ENCODE data around the gene ITPKB. TPM values are rescaled to one million over a fixed set of nuclear protein-coding genes. Genes with fewer than 3 reads are reported as not detected.

Gene ITPKB
- polyA plus RNA-seq, 1 of the 3 experiments (the other 2 are of a cell fraction): 2.4 TPM

DNA sequence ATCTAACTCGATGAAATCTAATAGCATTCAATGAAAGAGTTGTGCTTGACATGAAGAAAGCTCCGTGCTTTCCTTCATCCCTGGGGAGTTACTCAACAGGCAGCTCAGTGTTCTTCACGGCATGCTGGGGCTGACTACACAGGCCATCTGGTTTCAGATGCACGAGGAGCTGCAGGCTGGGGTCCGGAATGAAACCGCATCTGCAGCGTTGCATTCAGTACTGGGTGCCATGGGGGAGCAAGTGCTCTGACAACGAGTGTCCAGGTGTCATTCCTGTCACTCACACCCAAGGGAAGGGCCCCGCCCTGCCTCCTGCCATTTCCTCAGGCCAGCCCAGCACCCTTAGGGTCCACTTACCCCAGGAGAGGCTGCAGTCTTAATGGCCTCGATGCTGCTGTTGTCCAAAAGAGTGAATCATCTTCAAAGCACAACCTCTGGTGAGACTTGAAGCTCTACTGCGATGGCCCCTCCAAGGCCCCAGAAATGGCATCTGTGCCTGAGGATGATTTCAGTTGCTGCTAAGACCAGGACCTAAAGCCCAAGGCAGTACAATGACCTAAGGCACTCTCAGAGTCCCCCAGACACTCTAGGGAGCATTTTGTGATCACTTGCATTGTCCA lies 129.1 kb downstream of the ITPKB start:
- Histone ChIP-seq H3K4me3 (ENCODE audit: low read depth in 2 of 2, low read length in 1 of 2) (no peak overlapping the region), H4K20me1 (ENCODE audit: insufficient read depth) (no peaks in the 10 kb centered on the region), H3K36me3 (replicated peaks in 1 of 2; ENCODE audit: control insufficient read depth in 1 of 2, insufficient read depth in 2 of 2, low read length in 1 of 2) (no peaks in the 10 kb centered on the region), H3K9ac (no peak overlapping the region), H3K4me2 (no peak overlapping the region), H3K27ac (ENCODE audit: low read depth in 2 of 2, low read length in 1 of 2) (no peak overlapping the region), H3F3A (replicated peaks; ENCODE audit: insufficient read depth) (no peaks in the 10 kb centered on the region), H3K79me2 (ENCODE audit: insufficient read depth) (no peaks in the 10 kb centered on the region), H2AFZ (ENCODE audit: low read depth) (no peak overlapping the region), H3K4me1 (ENCODE audit: control insufficient read depth in 1 of 2, insufficient read depth in 2 of 2, low read depth in 1 of 2, low read length in 1 of 2) (no peaks in the 10 kb centered on the region; a peak in 1 of 4 replicates), H3K9me3 (no peaks in the 10 kb centered on the region), H3K27me3 (ENCODE audit: insufficient read depth) (no peaks in the 10 kb centered on the region; the same call in 1 of the 2 replicates), H3K9me2 (no peaks in the 10 kb centered on the region)
- DNase-seq: no peak
- WGBS (ENCODE audit: low lambda C conversion rate): 43% methylated on average over 9 of the region's 11 CpGs
- TF ChIP-seq NFIC (IDR thresholded peaks at IDR 0.05; ENCODE audit: borderline replicate concordance) (no peak), TCF12 (IDR thresholded peaks at IDR 0.05) (no peak), FOSL2 (IDR thresholded peaks at IDR 0.05; ENCODE audit: borderline replicate concordance, low read depth) (no peak), NRF1 (IDR thresholded peaks at IDR 0.05; ENCODE audit: low read depth, low read length) (no peak), MEF2A (IDR thresholded peaks at IDR 0.05; ENCODE audit: borderline replicate concordance, low read depth) (no peak), POLR2AphosphoS5 (IDR thresholded peaks at IDR 0.05; ENCODE audit: low read depth, low read length) (no peak), RAD21 (IDR thresholded peaks at IDR 0.05; ENCODE audit: low read length) (no peak), YY1 (IDR thresholded peaks at IDR 0.05; ENCODE audit: low read depth) (no peak), CHD2 (IDR thresholded peaks at IDR 0.05; ENCODE audit: low read length, partially characterized antibody) (no peak), RCOR1 (IDR thresholded peaks at IDR 0.05; ENCODE audit: low read length) (no peak), GATA2 (CRISPR knock-in tag; IDR thresholded peaks at IDR 0.05) (no peak), FOXM1 (IDR thresholded peaks at IDR 0.05; ENCODE audit: low read depth) (no peak), MXI1 (IDR thresholded peaks at IDR 0.05; ENCODE audit: low read depth, low read length) (no peak)
- TF ChIP-seq, protein P1, sequence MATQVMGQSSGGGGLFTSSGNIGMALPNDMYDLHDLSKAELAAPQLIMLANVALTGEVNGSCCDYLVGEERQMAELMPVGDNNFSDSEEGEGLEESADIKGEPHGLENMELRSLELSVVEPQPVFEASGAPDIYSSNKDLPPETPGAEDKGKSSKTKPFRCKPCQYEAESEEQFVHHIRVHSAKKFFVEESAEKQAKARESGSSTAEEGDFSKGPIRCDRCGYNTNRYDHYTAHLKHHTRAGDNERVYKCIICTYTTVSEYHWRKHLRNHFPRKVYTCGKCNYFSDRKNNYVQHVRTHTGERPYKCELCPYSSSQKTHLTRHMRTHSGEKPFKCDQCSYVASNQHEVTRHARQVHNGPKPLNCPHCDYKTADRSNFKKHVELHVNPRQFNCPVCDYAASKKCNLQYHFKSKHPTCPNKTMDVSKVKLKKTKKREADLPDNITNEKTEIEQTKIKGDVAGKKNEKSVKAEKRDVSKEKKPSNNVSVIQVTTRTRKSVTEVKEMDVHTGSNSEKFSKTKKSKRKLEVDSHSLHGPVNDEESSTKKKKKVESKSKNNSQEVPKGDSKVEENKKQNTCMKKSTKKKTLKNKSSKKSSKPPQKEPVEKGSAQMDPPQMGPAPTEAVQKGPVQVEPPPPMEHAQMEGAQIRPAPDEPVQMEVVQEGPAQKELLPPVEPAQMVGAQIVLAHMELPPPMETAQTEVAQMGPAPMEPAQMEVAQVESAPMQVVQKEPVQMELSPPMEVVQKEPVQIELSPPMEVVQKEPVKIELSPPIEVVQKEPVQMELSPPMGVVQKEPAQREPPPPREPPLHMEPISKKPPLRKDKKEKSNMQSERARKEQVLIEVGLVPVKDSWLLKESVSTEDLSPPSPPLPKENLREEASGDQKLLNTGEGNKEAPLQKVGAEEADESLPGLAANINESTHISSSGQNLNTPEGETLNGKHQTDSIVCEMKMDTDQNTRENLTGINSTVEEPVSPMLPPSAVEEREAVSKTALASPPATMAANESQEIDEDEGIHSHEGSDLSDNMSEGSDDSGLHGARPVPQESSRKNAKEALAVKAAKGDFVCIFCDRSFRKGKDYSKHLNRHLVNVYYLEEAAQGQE (IDR thresholded peaks at IDR 0.05; ENCODE audit: low read depth, low read length): no peak
- TF ChIP-seq, protein P2, sequence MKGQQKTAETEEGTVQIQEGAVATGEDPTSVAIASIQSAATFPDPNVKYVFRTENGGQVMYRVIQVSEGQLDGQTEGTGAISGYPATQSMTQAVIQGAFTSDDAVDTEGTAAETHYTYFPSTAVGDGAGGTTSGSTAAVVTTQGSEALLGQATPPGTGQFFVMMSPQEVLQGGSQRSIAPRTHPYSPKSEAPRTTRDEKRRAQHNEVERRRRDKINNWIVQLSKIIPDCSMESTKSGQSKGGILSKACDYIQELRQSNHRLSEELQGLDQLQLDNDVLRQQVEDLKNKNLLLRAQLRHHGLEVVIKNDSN (IDR thresholded peaks at IDR 0.05; ENCODE audit: borderline replicate concordance, low read depth): no peak
- TF ChIP-seq, protein P3, sequence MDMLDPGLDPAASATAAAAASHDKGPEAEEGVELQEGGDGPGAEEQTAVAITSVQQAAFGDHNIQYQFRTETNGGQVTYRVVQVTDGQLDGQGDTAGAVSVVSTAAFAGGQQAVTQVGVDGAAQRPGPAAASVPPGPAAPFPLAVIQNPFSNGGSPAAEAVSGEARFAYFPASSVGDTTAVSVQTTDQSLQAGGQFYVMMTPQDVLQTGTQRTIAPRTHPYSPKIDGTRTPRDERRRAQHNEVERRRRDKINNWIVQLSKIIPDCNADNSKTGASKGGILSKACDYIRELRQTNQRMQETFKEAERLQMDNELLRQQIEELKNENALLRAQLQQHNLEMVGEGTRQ (IDR thresholded peaks at IDR 0.05; ENCODE audit: borderline replicate concordance, low read depth, low read length): no peak
- CTCF ChIA-PET: interaction anchor here (0.8 to 6.5 kb wide), 8 partner anchors 9 to 202 kb away, joined by 3 to 70 read pairs (median 10); partner anchors contain the start of genes PARP1 and STUM
- POLR2A ChIA-PET: no interaction called here
